Caco-2 (cell line): ENCODE measurements around the gene DCLRE1C. TPM values are rescaled to one million over a fixed set of nuclear protein-coding genes. Genes with fewer than 3 reads are reported as not detected.
"Not testable (repeated sequence)": the region's sequence is repeated elsewhere in the genome, so short reads cannot be mapped to it uniquely, and the experiment has no call there.

Experiments used
- Bru-seq: library from RNA; stranded (reverse); fragments of 400-500 nt; gene quantifications from one replicate; lab custom pipeline; 2021; lab: Mats Ljungman, UMichigan
- BruChase-seq, 2 experiments: library from RNA; stranded (reverse); fragments of 400-500 nt; gene quantifications; one replicate each; lab custom pipeline; 2021; lab: Mats Ljungman, UMichigan
- BruUV-seq: library from RNA; stranded (reverse); fragments of 400-500 nt; replicated peaks from 2 replicates; lab custom pipeline; 2021; lab: Mats Ljungman, UMichigan
- CTCF ChIA-PET: fragments of 300-600 bp; sonication (Branson Sonifier 250); formaldehyde crosslinking; loops from one replicate; lab custom pipeline; 2022; ENCODE audit warnings: antibody characterized with exemption; lab: Charles Lee
- POLR2A ChIA-PET: fragments of 300-600 bp; sonication (Branson Sonifier 250); formaldehyde crosslinking; loops from one replicate; lab custom pipeline; 2022; ENCODE audit warnings: antibody characterized with exemption; lab: Charles Lee
- DNase-seq, 2 experiments: peaks; one replicate each; pipeline versions ENCODE4 v3.0.0 to v3.0.0-alpha.2; 2020 to 2022
- H3K27me3 ChIP-seq: replicated peaks from 2 replicates; pipeline ENCODE4 v1.6.0; 2011; ENCODE audit warnings: low read length; ENCODE audit not compliant: control insufficient read depth, insufficient read depth
- H3K36me3 ChIP-seq: 2 replicates; pipeline ENCODE4 v1.5.1; 2011; ENCODE audit warnings: low read length; ENCODE audit not compliant: control insufficient read depth, insufficient read depth
- H3K4me1 ChIP-seq: fragments of 250-450 bp; sonication (Bioruptor Pico); 2 replicates; pipeline ENCODE4 v1.5.1; 2020; ENCODE audit warnings: mild to moderate bottlenecking
- H3K4me3 ChIP-seq: 2 replicates; pipeline ENCODE4 v1.5.1; 2011; ENCODE audit warnings: low read depth, mild to moderate bottlenecking, control low read depth, low read length
- H3K9me3 ChIP-seq: fragments of 250-450 bp; sonication (Bioruptor Pico); 2 replicates; pipeline ENCODE4 v1.5.1; 2020; ENCODE audit warnings: mild to moderate bottlenecking, moderate library complexity
- H3K27ac Mint-ChIP-seq: one replicate; pipeline ENCODE4 v1.8.0; 2022; ENCODE audit warnings: mixed read lengths; ENCODE audit not compliant: unreplicated experiment
- H3K27me3 Mint-ChIP-seq: one replicate; pipeline ENCODE4 v1.8.0; 2022; ENCODE audit warnings: mixed read lengths; ENCODE audit not compliant: insufficient read depth, unreplicated experiment
- H3K36me3 Mint-ChIP-seq: one replicate; pipeline ENCODE4 v1.8.0; 2022; ENCODE audit warnings: mild to moderate bottlenecking, mixed read lengths; ENCODE audit not compliant: insufficient read depth, unreplicated experiment
- H3K4me1 Mint-ChIP-seq: one replicate; pipeline ENCODE4 v1.8.0; 2022; ENCODE audit warnings: low read depth, mixed read lengths; ENCODE audit not compliant: unreplicated experiment
- H3K4me3 Mint-ChIP-seq: one replicate; pipeline ENCODE4 v1.8.0; 2022; ENCODE audit warnings: mild to moderate bottlenecking, moderate library complexity, mixed read lengths; ENCODE audit not compliant: unreplicated experiment
- H3K9me3 Mint-ChIP-seq: one replicate; pipeline ENCODE4 v1.8.0; 2022; ENCODE audit warnings: mixed read lengths; ENCODE audit not compliant: unreplicated experiment
- CTCF ChIP-seq, 2 experiments: fragments of 200-600 bp in 1 of 2; IDR thresholded peaks; 1 replicate in 1 of 2; 2 replicates in 1 of 2; pipeline versions ENCODE4 v1.5.1 to v1.8.0; 2011 to 2022; ENCODE audit warnings: antibody characterized with exemption in 1 of 2, control low read depth in 1 of 2, inconsistent platforms in 1 of 2, low read depth in 1 of 2, low read length in 1 of 2, mild to moderate bottlenecking in 1 of 2, moderate library complexity in 1 of 2; ENCODE audit not compliant: insufficient read depth in 1 of 2, severe bottlenecking in 1 of 2, unreplicated experiment in 1 of 2
- intact Hi-C: fragments of 100-400 bp; cut with micrococcal nuclease; formaldehyde crosslinking; loops from one replicate; pipeline ENCODE4 v1.10.0; 2022; ENCODE audit not compliant: unreplicated experiment
- long read RNA-seq: library from polyadenylated mRNA; stranded (forward); transcript quantifications from one replicate; pipeline ENCODE4 v2.0.0, GENCODE V29; 2022
- total RNA-seq: library from RNA; stranded (reverse); gene quantifications from 2 replicates; pipeline ENCODE4 v1.2.3, GENCODE V29; 2022

DCLRE1C gene
- 23.7 and 25.8 TPM in 2 replicates for total RNA-seq
- Bru-seq, nascent RNA: percentile 85 among the genes with signal in this experiment
- percentile 76 among the genes with signal in this experiment for BruChase-seq, experiment 1, labeled RNA remaining after a 2-hour chase
- percentile 69 among the genes with signal in this experiment for BruChase-seq, experiment 2, labeled RNA remaining after a 6-hour chase
- long read RNA-seq, transcript DCLRE1C-209 (14 exons, 2,354 nt): major isoform, 10 of 281 reads
- long read RNA-seq, transcript DCLRE1C-208 (15 exons, 2,463 nt): minor isoform, 7 of 281 reads
- long read RNA-seq, partial matches to known transcripts: 2 of 281 reads
- long read RNA-seq, other reads (novel, unspliced or antisense): 258 of 281 reads

- DNase-seq: peak; percentile 98
- BruUV-seq: TSS peak; percentile 98
- Histone ChIP-seq H3K27me3 (no peaks in the 10 kb centered on the region), H3K9me3 (no peaks in the 10 kb centered on the region), H3K4me1 (peaks cover 4% of the 10 kb centered on the region; the same call in 1 of the 2 replicates), H3K36me3 (no peaks in the 10 kb centered on the region), H3K4me3 (peak within 1 kb of the TSS; percentile 85)
- CTCF ChIA-PET: interaction anchor here (0.6 to 2.2 kb wide), 4 partner anchors 18 to 769 kb away, joined by 3 to 12 read pairs (median 5); no protein-coding TSS in a partner anchor
- POLR2A ChIA-PET: interaction anchor here (0.5 to 2.2 kb wide), 9 partner anchors 14 to 1143 kb away, joined by 3 to 25 read pairs (median 3); partner anchors contain the start of genes CDNF, HSPA14, MSANTD7 and SUV39H2
- Mint-ChIP-seq H3K27me3 (no peaks in the 10 kb centered on the region), H3K27ac (peak within 1 kb of the TSS; percentile 99), H3K4me3 (peak within 1 kb of the TSS; percentile 87), H3K4me1 (peaks cover 6% of the 10 kb centered on the region), H3K9me3 (no peaks in the 10 kb centered on the region), H3K36me3 (peaks cover 26% of the 10 kb centered on the region)
- intact Hi-C loops: loop anchor here (1.0 to 10.0 kb wide), 4 partner anchors 18 to 379 kb away; partner anchors contain the start of gene SUV39H2
- TF ChIP-seq CTCF (IDR thresholded peaks at IDR 0.05; ENCODE audit: insufficient read depth in 1 of 2, low read depth in 1 of 2, low read length in 1 of 2, severe bottlenecking in 1 of 2, unreplicated experiment in 1 of 2): no peak
These were observed at the start of gene DCLRE1C for GRCh38 chr10:14954001-14954770. DCLRE1C (minus strand) TSS chr10:14954096; CDS start chr10:14954010, 86 bp downstream.

DNA sequence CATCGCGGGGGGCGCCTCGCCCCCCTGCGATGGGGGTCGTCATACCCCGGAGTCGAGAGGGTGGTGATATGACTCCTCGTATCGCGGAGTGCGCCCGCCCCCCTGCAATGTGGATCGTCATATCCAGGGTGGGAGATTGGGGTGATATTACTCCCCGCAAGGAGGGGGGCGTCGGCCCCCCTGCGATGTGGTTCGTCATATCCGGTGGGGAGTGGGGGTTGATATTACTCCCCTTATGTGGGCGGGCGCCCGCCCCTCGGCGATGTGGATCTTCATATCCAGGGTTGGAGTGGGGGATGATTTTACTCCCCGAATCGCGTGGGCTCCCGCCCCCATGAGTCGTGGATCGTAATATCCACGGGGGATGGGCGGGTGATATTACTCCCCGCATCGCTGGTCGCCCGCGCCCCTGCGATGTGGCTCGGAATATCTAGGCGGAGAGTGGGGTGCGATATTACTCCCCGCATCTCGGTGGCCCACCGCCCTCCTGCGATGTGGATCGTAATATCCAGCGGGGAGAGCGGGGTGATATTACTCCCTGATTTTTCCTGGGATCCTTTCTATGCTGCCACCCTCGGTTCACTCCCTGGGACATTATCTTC lies 42.2 kb upstream of the DCLRE1C start:
- BruUV-seq: no TSS peak
- intact Hi-C loops: no loop called here
- no peak overlapping the region for H3K4me3 Mint-ChIP-seq

GRCh38 chr10:14993500-14994455 lies 39.9 kb upstream of the DCLRE1C start:
- BruUV-seq, H3K27me3 ChIP-seq, H3K4me3 ChIP-seq, DNase-seq, CTCF ChIA-PET, POLR2A ChIA-PET, H3K27me3 Mint-ChIP-seq, H3K36me3 Mint-ChIP-seq, H3K36me3 ChIP-seq, intact Hi-C loops, H3K9me3 ChIP-seq: not testable (repeated sequence)
- Mint-ChIP-seq H3K4me3 (peak overlapping the region; percentile 24), H3K4me1 (peaks cover 34% of the 10 kb centered on the region), H3K9me3 (peaks cover 13% of the 10 kb centered on the region), H3K27ac (peak overlapping the region; percentile 58)
- H3K4me1 ChIP-seq: peaks cover 27% of the 10 kb centered on the region

More for the DNA sequence above, 42.2 kb upstream of the DCLRE1C start:
- TF ChIP-seq CTCF (IDR thresholded peaks at IDR 0.05; ENCODE audit: insufficient read depth in 1 of 2, low read depth in 1 of 2, low read length in 1 of 2, severe bottlenecking in 1 of 2, unreplicated experiment in 1 of 2): no peak
- Mint-ChIP-seq H3K36me3 (peaks cover 16% of the 10 kb centered on the region), H3K27me3 (no peaks in the 10 kb centered on the region), H3K4me1 (peaks cover 35% of the 10 kb centered on the region), H3K27ac (no peak overlapping the region), H3K9me3 (peaks cover 17% of the 10 kb centered on the region)
- no peak for DNase-seq
- POLR2A ChIA-PET: no interaction called here
- Histone ChIP-seq H3K36me3 (no peaks in the 10 kb centered on the region), H3K9me3 (peaks cover 9% of the 10 kb centered on the region; the same call in 1 of the 2 replicates), H3K4me1 (peaks cover 28% of the 10 kb centered on the region), H3K27me3 (no peaks in the 10 kb centered on the region), H3K4me3 (no peak overlapping the region)
- CTCF ChIA-PET: no interaction called here

- Mint-ChIP-seq H3K27ac (peak overlapping the region; percentile 71), H3K4me1 (peaks cover 34% of the 10 kb centered on the region), H3K9me3 (peaks cover 13% of the 10 kb centered on the region)
- H3K36me3 ChIP-seq, H3K27me3 ChIP-seq, H3K4me3 Mint-ChIP-seq, BruUV-seq, CTCF ChIA-PET, intact Hi-C loops, H3K27me3 Mint-ChIP-seq, H3K36me3 Mint-ChIP-seq, H3K4me3 ChIP-seq, H3K9me3 ChIP-seq: not testable (repeated sequence)
- POLR2A ChIA-PET: interaction anchor here (0.5 kb wide), 1 partner anchor 35 kb away, joined by 3 read pairs; no protein-coding TSS in a partner anchor
- H3K4me1 ChIP-seq: peaks cover 27% of the 10 kb centered on the region
- DNase-seq: peak; percentile 33 to 54
These were observed 38.4 kb upstream of the DCLRE1C start for GRCh38 chr10:14992336-14992735.
